ENCODE results near the gene SF1. TPM values are rescaled to one million over a fixed set of nuclear protein-coding genes. Genes with fewer than 3 reads are reported as not detected.

Gene SF1
- total RNA-seq, 1 donor from 2014 or later: 269 TPM

GRCh38 chr11:64726867-64727530, 51.3 kb downstream of the SF1 start:
- Histone ChIP-seq H3K27ac (no peak overlapping the region), H3K9me3 (no peaks in the 10 kb centered on the region), H3K27me3 (ENCODE audit: low read depth) (peaks cover 6% of the 10 kb centered on the region), H3K4me1 (peaks cover 9% of the 10 kb centered on the region), H3K4me3 (no peak overlapping the region), H3K36me3 (peaks cover 24% of the 10 kb centered on the region)
- ATAC-seq (no peak), DNase-seq (no peak)
- intact Hi-C loops (cut with DNase I): no loop called here
- no peak for TF ChIP-seq CTCF (IDR thresholded peaks at IDR 0.05)

GRCh38 chr11:64726211-64726641, 52.1 kb downstream of the SF1 start:
- Histone ChIP-seq H3K27ac (no peak overlapping the region), H3K27me3 (ENCODE audit: low read depth) (peaks cover 13% of the 10 kb centered on the region), H3K4me3 (no peak overlapping the region), H3K9me3 (no peaks in the 10 kb centered on the region), H3K36me3 (peaks cover 17% of the 10 kb centered on the region), H3K4me1 (peaks cover 9% of the 10 kb centered on the region)
- intact Hi-C loops (cut with DNase I): no loop called here
- ATAC-seq: no peak
- no peak for TF ChIP-seq CTCF (IDR thresholded peaks at IDR 0.05)
- DNase-seq: no peak

GRCh38 chr11:64724863-64725532, 53.3 kb downstream of the SF1 start:
- H3K9me3 ChIP-seq: no peaks in the 10 kb centered on the region
- no peak for DNase-seq
- H3K27ac ChIP-seq: no peak overlapping the region
- H3K4me1 ChIP-seq: peaks cover 9% of the 10 kb centered on the region
- no peak overlapping the region for H3K4me3 ChIP-seq
- no peak for TF ChIP-seq CTCF (IDR thresholded peaks at IDR 0.05)
- intact Hi-C loops (cut with DNase I): no loop called here
- ATAC-seq: no peak
- peaks cover 13% of the 10 kb centered on the region for H3K36me3 ChIP-seq
- H3K27me3 ChIP-seq (ENCODE audit: low read depth): peaks cover 24% of the 10 kb centered on the region

GRCh38 chr11:64723907-64724862, 54.2 kb downstream of the SF1 start:
- H3K36me3 ChIP-seq: peaks cover 12% of the 10 kb centered on the region
- H3K4me3 ChIP-seq: peak overlapping the region; percentile 90
- TF ChIP-seq CTCF (IDR thresholded peaks at IDR 0.05): no peak
- intact Hi-C loops (cut with DNase I): no loop called here
- ATAC-seq (no peak), DNase-seq (no peak)
- no peak overlapping the region for H3K27ac ChIP-seq
- H3K9me3 ChIP-seq: no peaks in the 10 kb centered on the region
- H3K4me1 ChIP-seq: peaks cover 9% of the 10 kb centered on the region
- peaks cover 30% of the 10 kb centered on the region for H3K27me3 ChIP-seq (ENCODE audit: low read depth)

GRCh38 chr11:64723117-64723906, 55.0 kb downstream of the SF1 start, which contains the start of gene NRXN2:
Gene NRXN2 (minus strand): TSS chr11:64723197. CDS start chr11:64713699, 9,498 bp downstream.
- peak; percentile 95 to 97 for ATAC-seq
- no peaks in the 10 kb centered on the region for H3K9me3 ChIP-seq
- peaks cover 9% of the 10 kb centered on the region for H3K4me1 ChIP-seq
- no peak within 1 kb of the TSS for H3K27ac ChIP-seq
- intact Hi-C loops (cut with DNase I): no loop called here
- peak; percentile 97 for TF ChIP-seq CTCF (IDR thresholded peaks at IDR 0.05)
- H3K27me3 ChIP-seq (ENCODE audit: low read depth): peaks cover 39% of the 10 kb centered on the region
- peak; percentile 86 for DNase-seq
- H3K36me3 ChIP-seq: peaks cover 8% of the 10 kb centered on the region
- peak within 1 kb of the TSS; percentile 90 for H3K4me3 ChIP-seq
